Gastrocnemius medialis (tissue), 4 donors: Measurements from ENCODE around the gene VIT.

Source experiments
- POLR2A ChIP-seq, 2 donors: fragments of 450-650 bp; IDR thresholded peaks; one replicate each; pipeline ENCODE4 v1.6.1; 2017; ENCODE audit warnings: antibody characterized with exemption in 2 of 2, mild to moderate bottlenecking in 2 of 2, moderate library complexity in 2 of 2
- TF ChIP-seq, protein P1 (sequence below), 5 experiments: fragments of 450-650 bp in 3 of 5; fragments of 200-600 bp in 2 of 5; sonication (generic) in 2 of 5; IDR thresholded peaks in 4 of 5; conservative IDR thresholded peaks in 1 of 5; 1 replicate in 4 of 5; 2 replicates in 1 of 5; pipeline ENCODE4 v1.5.1; 2016 to 2019; ENCODE audit warnings: antibody characterized with exemption in 5 of 5, mild to moderate bottlenecking in 3 of 5, moderate library complexity in 3 of 5

DNA sequence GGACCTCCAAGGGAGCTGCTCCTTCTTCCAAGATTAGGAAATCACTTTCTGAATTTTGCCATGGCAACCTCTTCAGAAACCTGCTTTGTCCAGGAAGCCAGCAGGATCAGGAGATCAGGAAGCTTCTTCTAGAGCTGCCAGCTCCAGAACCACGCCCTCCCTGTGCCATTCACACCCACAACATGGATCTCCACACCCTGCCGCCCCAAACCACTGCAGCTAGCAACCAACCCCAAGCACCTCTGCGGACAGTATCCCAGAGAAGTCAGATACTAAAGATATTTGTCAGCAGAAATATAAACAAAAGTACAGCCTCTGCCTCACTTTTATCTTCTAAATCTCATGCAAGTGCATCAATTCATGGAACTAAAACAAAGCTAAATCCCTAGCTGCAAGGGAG, 106.4 kb downstream of the VIT start:
- TF ChIP-seq, protein P1, sequence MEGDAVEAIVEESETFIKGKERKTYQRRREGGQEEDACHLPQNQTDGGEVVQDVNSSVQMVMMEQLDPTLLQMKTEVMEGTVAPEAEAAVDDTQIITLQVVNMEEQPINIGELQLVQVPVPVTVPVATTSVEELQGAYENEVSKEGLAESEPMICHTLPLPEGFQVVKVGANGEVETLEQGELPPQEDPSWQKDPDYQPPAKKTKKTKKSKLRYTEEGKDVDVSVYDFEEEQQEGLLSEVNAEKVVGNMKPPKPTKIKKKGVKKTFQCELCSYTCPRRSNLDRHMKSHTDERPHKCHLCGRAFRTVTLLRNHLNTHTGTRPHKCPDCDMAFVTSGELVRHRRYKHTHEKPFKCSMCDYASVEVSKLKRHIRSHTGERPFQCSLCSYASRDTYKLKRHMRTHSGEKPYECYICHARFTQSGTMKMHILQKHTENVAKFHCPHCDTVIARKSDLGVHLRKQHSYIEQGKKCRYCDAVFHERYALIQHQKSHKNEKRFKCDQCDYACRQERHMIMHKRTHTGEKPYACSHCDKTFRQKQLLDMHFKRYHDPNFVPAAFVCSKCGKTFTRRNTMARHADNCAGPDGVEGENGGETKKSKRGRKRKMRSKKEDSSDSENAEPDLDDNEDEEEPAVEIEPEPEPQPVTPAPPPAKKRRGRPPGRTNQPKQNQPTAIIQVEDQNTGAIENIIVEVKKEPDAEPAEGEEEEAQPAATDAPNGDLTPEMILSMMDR (IDR thresholded peaks at IDR 0.05 in 4 of 5, conservative IDR thresholded peaks at IDR 0.05 in 1 of 5): no peak
- TF ChIP-seq POLR2A (IDR thresholded peaks at IDR 0.05): no peak
